M059J (cell line): Measurements from ENCODE around the gene PLP1. TPM values are rescaled to one million over a fixed set of nuclear protein-coding genes. Genes with fewer than 3 reads are reported as not detected.
A peak's percentile ranks its signal among the peaks of the same experiment; 100 is the strongest.
"Not testable (repeated sequence)": the region's sequence is repeated elsewhere in the genome, so short reads cannot be mapped to it uniquely, and the experiment has no call there.

Experiments
- DNase-seq: peaks from one replicate; pipeline ENCODE4 v3.0.0-alpha.2; 2012; ENCODE audit warnings: low read depth
- total RNA-seq: library from RNA; depleted of rRNA; stranded (reverse); fragments of >200 nt; shearing (Covaris generic); gene quantifications from 2 replicates; pipeline ENCODE4 v1.2.3, GENCODE V29; 2014

PLP1 gene
- total RNA-seq, 1 experiment from 2014 or later = not detected

DNA sequence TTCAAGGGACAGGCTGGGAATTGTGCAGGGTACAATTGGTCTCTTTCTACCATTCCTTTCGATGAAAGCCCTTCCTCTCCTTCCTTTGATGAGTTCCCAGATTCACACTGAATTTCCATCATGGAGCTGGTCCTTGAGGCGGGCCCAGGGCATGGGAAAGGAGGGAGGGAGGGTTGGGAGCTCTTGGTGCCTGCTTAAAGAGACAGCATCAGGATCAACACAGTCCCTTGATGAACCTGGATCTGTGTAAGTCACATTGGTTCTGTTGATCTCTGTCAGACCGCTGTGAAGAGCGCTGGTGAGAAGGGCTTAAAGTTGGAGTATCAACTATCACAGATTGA lies 4.4 kb downstream of the PLP1 start:
- no peak for DNase-seq

- DNase-seq = no peak
Measured at GRCh38 chrX:103781706-103782105, 5.1 kb downstream of the PLP1 start.

GRCh38 chrX:103782640-103783039 lies 6.0 kb downstream of the PLP1 start:
- DNase-seq = no peak

DNA sequence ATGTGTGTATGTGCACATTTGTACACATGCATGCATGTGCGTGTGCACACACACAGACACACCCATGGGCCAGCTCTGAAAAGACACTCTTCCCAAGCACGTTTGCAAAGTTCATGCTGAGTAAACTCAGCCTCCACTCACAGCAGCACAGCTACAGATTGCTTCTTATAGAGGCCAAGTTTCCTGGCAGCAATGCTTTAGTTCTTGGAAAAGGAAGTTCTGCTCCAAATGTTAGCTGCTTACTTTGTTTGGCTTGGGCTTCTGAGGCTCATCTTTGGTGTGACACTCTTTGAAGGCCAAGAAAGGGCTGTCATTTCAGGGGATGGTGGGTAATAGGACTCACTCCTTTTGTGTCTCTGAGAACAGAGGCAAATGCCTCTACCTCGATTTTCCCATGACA lies 6.6 kb downstream of the PLP1 start:
- no peak for DNase-seq

GRCh38 chrX:103783971-103784370 lies 7.3 kb downstream of the PLP1 start:
- no peak for DNase-seq

DNA sequence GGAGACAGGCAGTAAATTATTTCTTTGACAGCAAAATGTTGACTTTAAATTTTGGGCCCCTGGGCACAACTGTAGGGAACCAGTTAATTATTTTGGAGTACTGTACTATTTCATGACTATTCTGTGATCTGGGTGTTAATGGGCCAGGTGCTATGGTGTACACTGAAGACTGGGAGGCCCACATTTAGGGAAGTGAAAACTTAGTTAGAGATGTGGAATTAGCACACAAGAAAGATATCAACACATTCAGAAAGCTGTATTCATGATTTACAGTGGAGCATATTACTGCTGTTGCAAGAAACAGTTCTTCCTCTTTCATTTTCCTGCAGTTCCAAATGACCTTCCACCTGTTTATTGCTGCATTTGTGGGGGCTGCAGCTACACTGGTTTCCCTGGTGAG lies 12.4 kb downstream of the PLP1 start:
- no peak for DNase-seq

GRCh38 chrX:103791228-103791627 lies 14.6 kb downstream of the PLP1 start:
- DNase-seq = peak; percentile 26

- peak; percentile 23 for DNase-seq
Measured at GRCh38 chrX:103791826-103792485, 15.3 kb downstream of the PLP1 start.

DNA sequence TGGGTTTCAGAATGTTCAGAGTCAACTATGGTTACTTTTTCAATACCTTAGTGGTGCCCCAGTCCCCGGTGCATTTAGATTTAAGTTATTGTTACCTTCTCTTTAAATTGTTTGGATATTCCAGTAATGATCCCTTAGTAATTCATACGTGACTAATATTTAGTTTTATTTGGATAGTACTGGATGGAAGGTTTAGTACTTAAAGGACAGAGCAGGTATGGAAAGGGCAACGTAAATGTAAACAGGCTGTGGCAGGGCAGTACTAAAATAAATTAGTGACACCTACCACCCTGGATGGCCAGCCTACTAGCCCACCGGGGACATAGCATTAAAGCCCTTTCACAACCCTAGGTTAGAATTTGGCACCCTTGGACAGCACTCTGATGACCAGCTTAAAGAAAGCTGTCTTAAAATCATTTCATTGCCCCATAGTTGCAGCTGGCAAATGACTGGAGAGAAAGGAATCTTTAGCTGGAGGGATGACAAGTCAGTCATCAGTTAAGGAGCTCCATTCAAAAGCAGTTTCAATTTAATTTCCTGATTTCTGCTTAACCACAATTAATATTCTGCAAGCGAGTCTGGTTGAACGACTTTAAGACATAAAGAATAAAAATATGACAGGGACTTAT lies 16.4 kb downstream of the PLP1 start:
- peak; percentile 76 for DNase-seq

DNA sequence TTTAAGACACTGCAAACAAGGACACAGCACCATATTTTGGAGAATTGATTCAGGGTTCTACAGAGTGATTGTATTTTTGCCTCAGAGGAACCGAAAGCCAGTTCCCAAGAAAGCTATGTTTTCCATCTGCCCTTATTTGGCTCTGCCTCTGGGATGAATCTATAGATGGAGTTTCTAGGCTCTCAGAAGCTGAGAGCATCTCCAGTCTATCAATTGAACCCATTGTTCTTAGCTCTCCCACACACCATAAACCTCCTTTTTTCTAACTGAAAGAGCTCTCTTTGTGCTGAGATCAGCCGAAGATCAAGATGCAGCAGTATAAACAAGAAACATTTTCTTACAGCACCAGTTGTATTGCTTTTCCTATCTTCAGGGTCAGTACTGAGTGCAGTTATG lies 16.9 kb downstream of the PLP1 start:
- DNase-seq = no peak

GRCh38 chrX:103794119-103794518 lies 17.5 kb downstream of the PLP1 start:
- DNase-seq = no peak

DNA sequence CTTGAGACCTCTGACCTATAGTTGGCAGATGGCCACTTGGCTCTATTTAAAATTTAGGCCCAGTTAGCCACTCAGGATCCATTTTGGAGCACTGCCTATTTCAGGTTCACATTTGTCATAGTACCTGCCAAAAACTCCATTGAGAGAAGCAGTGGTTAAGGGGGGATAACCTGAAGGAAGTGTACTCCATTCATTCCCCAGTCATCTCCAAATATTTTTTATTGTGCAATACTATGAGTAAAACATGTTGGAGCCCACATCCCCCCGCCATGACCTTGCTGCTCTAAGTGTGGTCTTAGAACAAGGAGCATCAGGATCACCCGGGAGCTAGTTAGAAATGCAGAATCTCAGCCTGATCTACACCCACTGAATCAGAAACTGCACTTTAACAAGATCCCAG lies 21.1 kb downstream of the PLP1 start:
- DNase-seq = peak; percentile 13

GRCh38 chrX:103800318-103800717 lies 23.7 kb downstream of the PLP1 start:
- DNase-seq = no peak

DNA sequence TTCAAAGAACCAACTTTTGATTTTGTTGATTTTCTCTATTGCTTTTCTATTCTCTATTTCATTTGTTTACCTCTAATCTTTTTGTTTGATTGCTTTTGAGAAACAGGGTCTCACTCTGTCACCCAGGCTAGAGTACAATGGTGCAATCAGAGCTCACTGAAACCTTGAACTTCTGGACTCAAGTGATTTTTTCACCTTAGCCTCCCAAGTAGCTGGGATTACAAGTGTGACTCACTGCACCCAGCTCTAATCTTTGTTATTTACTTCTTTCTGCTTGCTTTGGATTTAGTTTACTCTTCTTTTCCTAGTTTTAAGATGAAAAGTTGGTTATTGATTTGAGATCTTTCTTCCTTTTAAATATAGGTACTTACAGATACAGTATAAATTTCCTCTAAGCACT lies 29.2 kb downstream of the PLP1 start:
- DNase-seq = no peak

- DNase-seq = no peak
Measured at GRCh38 chrX:103806862-103807474, 30.3 kb downstream of the PLP1 start.

- peak; percentile 31 for DNase-seq
Measured at GRCh38 chrX:103811858-103812257, 35.2 kb downstream of the PLP1 start.

DNA sequence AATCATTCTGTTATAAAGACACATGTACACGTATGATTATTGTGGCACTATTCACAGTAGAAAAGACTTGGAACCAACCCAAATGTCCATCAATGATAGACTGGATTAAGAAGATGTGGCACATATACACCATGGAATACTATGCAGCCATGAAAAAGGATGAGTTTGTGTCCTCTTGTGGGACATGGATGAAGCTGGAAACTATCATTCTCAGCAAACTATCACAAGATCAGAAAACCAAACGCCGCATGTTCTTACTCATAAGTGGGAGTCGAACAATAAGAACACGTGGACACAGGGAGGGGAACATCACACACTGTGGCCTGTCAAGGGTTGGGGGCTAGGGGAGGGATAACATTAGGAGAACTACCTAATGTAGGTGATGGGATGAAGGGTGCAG lies 40.5 kb downstream of the PLP1 start:
- DNase-seq = not testable (repeated sequence)

GRCh38 chrX:103817502-103817901 lies 40.9 kb downstream of the PLP1 start:
- peak; percentile 34 for DNase-seq

- no peak for DNase-seq
Measured at GRCh38 chrX:103818842-103819619, 42.4 kb downstream of the PLP1 start.

GRCh38 chrX:103820802-103821201 lies 44.2 kb downstream of the PLP1 start:
- not testable (repeated sequence) for DNase-seq

DNA sequence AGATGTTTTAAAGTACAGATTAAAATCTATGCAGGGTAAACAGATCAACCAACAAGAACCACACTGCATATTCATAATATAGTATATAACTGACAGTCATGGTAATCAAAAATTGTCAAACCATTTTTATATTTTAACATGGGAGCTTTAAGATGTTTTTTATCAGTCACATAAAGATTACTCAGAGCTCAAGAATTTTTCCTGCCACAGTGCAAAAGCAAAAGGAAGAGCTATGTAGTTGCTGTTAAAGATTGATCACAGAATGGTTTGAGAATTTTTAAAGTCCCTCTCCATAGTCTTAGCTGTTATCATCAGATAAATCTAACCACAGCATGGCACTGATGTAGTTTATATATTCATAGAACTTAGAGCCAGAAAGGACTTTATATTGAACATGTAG lies 47.0 kb downstream of the PLP1 start:
- DNase-seq = peak; percentile 49

GRCh38 chrX:103825881-103826280 lies 49.2 kb downstream of the PLP1 start:
- DNase-seq = no peak

DNA sequence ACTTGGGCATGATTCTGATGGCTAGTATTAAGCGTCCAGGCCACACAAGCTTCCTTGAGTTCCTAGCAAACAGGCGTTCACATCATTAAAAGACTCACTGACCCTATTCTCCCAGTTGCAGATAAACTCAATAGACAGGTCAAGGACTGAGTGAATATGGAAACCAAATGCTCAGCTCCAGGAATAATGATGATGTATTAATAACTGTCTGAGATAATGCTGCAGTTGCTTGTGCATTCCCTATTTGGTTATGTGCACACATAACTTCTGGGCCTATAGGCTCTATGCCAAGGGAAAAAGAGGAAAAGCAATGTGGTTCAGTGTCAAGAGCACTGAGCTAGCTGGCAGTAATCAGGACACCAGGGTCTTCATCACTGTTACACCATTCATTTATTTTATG lies 51.9 kb downstream of the PLP1 start:
- no peak for DNase-seq
